Activated CD4-positive, CD25-positive, alpha-beta regulatory T cell treated with anti-CD3 and anti-CD28 coated beads, Interleukin-2, amount 50 U/mL, for 24 hours (primary cell): ENCODE results near the gene CCDC85C.

Experiments
- ATAC-seq, 2 donors: fragments of 150-1000 bp; cut with Tn5 transposase; one replicate each; pipeline ENCODE4 v1.10.0; 2021; ENCODE audit warnings: mild to moderate bottlenecking in 1 of 2, moderate library complexity in 1 of 2

CCDC85C gene

DNA sequence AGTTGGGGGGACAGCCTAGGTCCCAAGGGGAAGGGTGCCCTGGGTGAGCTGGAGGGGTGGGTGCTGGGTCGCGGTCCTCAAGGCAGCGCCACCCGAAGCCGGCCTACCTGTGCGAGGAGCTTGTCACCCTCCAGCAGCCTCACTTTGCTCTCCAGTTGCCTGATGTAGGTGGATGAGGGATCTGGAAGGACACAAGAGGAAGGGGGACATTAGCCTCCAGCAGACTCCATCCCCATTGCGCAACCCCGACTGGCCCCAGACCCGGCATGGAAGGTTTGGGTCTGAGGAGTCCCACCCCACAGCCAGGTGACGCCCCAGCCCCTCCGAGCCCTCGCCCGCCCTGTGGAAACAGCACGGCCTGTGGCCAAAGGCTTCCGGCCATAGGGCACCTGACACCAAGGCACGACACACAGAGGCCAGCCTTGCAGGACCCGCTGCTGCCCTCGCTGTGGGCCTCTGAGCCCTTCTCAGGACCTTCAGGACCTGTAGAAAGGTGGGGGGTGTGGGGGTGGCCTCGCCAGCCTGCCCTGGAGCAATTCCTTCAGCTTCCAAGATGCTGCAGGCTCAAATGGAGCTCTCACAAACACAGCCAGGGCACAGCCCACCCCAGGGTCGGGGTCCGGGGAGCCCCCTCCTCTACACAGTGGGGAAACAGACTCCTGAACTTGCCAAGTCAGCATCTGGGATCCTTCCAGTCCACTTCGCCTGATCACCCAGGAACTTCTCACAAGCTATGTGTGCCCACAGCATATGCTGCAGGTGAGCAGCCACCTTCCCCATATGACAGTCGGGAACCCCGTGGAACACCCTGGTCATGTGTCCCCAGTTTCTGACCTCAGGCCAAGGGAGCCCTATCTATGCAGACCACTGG is 67.9 kb downstream of the CCDC85C start:
- ATAC-seq = no peak

DNA sequence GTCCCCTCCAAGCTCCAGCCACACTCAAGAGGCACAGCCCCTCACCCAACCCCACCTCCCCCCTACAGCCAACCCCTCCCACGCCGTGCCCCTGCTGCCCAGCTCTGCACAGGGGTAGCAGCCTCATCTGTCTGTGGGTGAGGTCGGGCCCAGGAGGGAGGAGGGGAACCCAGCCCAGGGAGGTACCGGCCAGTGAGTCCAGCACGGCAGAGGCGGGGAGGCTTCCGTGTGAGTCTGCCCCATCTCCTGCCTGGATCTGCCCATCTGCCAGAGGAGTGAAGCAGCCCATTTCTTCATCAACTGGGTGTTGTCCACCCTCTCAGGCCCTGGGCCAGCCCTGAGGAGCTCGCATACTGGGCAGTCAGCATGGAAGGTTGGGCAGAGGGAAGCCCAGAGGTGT is 68.6 kb downstream of the CCDC85C start:
- ATAC-seq = no peak

DNA sequence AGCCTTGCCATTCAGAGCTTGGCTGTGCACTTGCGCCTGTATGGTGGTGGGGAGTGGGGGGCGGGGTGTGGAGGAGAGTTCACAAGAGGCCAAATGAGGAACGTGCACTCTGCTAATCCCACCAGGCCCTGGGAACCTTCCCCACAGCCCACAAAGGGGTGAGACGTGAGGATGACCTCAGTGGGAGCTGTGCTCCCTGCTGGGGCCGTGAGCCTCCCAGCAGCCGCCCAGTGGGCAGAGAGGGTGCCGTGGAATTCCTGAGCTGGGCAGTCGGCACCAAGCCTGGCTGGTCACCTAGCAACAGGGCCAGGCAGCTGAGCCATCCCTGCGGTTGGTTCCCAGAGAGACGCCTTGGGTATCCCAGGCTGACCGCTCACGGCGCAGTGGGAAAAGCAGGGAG is 69.1 kb downstream of the CCDC85C start:
- ATAC-seq = no peak

DNA sequence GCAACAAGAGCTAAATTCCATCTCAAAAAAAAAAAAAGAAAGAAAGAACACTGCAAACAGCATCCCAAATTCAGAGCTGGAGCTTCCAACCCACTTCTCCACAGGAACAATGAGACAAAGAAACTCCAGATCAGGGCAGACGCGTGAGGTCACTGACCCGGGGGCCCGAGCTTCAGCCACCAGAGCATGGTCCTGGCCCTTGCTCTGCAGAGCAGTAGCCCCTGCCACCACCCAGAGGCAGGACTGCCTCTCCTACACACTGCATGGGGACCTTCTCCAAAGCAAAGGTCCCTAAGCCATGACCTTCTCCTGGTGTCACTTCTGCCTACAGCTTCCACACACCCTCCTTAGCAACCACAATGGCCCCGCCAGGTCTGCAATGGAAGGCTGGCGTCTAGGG is 69.7 kb downstream of the CCDC85C start:
- ATAC-seq = no peak

DNA sequence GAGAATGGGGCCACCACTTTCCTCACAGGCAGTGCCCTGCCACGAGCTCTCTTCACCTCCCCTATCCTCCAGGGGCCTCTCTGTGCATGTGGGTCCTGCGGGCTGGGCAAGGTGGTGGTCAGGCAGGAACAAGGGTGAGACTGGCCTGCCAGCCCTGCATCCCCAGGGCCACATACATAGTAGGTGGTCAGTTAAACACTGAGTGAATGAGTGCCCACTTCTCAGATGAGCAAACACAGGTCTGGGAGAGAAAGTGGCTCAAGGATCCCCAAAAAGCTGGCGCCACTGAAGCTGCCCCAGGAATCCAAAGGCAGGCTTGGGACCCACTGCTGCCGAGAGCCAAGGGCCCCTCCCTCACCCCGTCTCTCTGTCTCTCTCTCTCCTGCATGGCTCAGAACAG is 71.7 kb downstream of the CCDC85C start:
- no peak for ATAC-seq

DNA sequence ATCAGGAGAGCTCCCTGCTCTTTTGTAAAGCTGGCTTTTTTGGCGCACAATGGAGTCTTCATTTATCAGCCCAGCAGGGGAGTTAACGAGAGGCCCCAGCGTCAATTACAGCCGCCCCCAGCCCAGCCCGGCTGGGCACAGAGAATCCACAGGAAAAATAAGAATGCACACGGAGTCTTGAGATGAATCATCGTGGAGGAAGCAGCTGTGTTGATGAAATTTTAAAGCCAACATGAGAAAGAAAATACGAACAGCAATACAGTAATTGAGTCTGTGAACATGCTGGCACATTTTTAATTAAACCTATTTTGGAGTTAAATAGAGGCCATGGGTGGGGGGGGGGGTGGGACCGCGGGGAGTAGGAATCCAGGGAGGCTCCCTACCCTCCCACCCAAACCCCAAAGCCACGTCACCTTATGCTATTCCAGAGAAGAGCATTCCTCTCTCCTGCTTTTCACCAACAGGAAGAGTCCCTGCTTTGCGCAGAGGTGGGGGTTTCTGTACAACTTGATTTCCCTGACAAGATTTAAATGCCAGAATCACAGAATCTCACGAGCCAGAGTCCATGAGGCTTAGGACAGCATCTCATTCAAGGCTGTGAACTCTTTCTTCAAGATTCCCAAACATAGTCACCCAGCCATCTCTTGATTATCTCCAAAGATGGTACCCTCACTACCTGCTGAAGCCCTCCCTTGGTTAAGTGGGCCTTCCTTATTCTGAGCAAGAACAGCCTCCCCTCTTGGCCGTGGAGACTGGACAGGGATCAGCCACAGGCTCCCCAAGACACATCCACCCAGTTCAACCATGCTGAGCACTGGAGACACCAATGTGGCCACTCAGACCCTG is 72.5 kb downstream of the CCDC85C start:
- no peak for ATAC-seq

DNA sequence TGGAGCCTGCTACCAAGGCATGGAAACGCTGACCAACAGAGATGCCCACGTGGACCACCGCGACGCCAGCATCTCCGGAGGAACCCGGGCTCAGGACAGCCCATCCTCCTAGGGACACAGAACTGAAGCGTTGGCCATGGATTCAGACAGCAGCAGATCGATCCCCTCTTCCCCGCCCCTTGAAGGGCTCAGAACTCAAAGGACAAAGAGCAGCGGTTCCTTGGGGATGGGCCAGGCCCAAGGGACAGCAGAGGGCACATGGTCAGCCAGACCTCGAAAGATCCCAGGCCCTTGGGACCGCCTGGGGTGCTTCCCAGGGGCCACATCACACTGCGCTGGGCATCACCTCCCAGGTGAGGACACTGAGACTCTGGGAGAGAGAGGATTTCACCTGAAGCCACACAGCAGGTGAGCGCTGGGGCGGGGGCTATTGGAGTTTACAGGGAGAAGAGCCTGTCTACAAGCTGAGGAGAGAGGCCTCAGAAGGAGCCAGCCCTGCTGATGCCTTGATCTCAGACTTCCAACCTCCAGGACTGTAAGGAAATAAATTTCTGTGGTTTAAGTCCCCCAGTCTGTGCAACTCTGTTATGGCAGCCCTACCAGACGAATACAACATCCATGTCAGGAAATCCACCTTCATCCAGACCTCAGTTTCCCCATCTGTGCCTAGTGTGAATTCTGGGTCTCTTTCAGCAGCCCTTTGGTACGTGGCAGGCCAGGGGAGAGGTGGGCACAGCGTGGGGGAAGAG is 73.4 kb downstream of the CCDC85C start:
- no peak for ATAC-seq

DNA sequence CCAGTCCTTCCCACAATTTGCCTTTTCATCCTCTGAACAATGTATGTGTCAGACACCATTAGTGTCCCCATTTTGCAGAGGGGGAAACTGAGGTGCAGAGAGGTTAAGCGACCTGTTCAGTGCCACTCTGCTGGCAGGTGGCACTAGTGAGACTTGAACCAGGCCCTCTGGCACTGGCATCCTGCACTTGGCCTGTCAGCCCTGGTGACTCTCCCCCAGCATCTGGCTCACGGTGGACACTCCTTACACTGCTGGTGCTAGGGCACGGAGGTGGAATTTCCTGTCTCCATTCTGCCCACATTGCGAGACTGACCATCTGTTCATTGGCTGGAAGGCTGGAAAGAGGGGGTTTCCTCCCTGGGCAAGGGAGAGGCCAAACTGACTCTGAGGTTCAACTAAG is 74.1 kb downstream of the CCDC85C start:
- ATAC-seq = no peak

DNA sequence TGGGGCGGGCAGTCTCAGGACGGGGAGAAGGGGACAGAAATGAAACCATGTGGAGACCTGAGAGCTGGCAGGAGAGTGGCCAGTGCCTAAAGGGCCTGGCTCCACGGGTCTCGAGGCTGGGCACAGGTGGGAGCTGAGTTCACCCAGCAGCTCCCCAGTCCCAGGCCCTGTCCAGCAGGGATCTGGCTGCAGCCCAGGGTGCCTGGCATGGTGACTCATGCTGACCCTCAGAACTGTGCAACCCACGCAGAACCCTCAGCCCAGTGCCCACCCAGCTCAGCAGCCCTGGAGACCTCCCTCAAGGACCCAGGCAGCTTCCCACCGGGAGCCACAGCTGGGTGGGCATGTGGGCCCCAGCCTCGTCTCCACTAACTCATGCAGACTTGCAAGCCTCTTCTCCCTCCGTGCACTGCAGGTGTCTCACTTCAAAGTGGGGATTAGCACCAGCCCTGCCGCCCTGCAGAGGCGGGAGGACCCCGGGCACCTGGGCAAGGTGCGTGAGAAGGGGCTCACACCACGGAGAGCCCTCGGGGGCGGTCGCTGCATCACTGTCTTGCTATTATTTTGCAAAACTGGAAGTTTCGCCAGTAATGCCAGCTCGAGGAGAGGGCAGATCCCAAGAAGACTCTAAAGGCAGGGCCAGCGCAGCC is 76.5 kb downstream of the CCDC85C start:
- no peak for ATAC-seq

DNA sequence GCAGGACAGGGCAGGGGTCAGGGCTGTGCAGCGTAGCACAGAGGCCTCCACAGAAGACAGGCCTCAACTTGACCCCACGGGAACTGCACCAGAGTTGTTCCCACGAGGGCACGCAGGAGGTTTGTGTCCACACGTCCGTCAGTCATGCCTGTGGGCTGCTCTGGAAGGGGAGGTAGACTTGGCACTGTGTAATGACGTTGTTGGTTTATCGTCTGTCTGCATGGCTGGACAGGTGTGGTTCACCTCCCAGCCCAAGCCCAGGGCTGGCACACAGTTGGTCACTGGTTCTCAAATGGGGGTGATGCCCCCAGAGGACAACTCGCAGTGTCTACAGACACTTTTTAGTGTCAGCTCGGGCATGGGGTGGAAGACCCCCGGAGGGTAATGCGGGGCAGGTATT is 77.0 kb downstream of the CCDC85C start:
- no peak for ATAC-seq

DNA sequence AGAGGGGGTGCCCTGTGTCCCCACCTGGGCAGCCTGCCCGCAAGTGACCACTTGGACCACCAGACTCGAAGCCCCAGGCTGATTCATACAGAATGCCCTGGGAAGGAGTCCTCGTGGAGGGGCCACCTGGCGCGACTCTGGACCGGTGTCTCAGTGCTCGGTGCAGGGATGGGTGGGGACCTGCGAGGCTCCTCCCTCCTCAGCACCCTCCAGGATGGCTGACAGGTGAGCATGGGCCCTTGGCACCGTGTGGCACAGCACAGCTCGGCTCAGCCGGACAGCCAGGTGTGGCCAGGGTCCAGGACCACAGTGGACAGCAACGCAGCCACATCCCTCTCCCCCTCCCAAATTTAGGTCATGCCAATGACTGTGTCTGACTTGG is 78.3 kb downstream of the CCDC85C start:
- ATAC-seq = no peak

DNA sequence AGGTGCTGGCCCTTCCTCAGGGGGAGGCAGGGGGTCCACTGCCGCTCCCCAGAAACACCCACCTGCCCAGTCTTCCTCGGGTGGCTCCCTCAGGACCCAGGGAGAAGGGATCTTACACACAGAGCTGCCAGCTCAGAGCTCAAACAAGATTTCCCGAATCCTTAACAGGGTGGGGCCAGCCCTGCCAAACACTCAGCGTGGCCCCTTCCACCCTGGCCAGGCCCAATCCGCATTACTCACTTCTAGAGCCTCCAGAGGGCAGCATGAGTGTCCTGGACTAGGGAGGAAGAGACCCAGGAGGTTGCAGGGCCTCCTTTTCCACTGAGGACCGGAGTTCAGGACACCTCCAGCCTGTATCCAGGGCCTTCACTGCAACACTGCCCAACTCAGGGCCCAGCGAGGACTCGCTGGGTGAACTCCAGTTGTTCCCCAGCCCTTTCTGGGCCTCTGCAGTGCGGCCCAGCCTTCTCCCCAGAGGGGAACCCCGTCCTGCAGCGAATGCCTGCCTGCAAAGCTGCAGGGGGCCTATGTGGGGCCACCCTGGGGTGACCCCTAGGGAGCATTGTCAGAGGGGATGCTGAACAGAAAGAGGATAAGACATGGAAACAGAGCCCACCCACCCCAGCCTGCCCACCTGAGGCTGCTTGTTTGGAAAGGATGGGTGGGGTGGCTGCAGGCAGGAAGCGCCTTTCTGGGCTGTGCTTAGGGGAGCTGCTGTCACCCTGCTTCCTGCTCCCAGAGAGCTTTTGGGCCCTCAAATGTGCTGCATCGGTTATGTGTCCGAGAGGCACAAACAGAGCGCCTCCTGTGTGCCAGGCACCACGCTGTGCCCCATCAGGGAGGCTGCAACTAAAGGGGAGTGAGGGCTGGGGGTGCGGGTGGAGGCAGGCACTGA is 79.0 kb downstream of the CCDC85C start:
- ATAC-seq = peak; percentile 21 to 26

DNA sequence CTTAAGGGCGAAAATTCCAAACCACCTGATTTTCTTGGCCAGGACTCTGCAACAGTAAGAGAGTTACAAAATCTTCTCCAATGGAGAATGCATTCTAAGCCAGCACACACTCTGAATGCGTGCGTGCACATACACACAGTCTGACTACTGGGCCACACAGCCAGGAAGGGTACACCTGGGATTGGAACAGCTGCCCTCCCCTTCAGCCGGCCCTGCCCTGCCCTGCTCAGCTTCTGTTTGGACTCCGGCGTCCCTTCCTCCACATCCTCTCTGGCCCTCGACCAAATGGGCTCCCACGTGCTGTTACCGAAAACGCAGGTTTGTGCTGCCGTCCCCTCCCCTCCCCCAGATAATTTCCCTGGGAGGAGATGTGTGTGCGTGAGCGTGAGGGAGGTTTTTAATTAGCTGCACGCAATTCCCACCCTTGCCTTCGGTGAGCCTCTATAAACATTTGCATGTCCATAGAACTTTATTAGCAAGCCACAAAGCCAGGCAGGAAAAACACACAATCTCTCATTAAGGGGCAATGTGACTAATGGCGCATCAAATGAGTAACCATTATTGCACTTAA is 79.8 kb downstream of the CCDC85C start:
- no peak for ATAC-seq

DNA sequence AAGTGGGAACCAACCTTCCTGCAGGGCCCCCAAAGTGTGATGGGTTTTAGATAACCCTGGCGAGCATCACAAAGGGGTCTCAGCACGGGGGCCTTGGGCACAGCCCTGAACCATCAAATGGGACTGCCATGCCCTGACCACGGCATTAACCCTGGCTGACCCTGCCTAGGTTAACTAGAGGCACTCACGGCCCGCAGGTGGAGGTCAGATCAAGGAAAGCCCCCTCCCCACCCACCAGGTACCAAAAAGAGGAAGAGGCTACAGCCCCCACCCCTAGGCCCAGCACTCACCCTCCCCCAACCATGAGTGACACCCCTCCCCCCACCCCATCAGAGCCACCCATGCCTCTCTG is 80.3 kb downstream of the CCDC85C start:
- no peak for ATAC-seq

DNA sequence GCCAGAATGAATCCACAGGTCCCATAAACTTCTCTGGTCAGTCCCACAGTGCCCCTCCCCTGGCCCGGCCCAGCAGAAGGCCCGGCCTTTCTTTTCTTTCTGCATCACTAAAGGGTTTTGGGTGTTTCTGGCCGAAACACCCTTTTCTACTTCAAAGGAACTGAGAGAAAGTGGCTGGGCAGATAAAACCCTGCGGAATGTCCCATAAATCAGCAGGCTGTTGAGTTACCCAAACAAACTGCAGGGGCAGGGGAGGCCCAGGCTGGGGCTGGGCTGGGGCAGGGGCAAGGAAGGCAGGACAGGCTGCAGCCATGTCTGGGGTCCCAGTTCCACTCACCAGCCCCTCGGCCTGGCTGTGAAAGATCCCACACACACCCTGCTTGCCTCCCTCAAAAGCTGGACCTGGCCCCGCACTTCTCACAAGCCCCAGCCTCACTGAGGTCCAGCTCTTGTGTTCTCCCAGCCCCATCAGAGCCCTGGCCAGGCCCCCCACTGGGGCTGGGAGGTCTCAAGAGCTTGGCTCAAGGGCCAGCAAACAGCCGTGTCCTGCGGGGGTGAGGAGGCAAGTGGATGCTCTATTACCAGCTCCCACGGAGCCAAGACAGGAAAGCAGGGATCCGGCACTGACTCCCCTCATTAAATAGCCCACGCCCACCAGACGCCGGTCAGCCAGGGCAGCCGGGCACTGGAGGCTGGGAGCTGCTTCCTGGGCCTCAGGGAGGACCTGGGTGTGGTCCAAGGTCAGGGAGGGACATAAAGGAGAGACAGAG is 80.9 kb downstream of the CCDC85C start:
- ATAC-seq = no peak

DNA sequence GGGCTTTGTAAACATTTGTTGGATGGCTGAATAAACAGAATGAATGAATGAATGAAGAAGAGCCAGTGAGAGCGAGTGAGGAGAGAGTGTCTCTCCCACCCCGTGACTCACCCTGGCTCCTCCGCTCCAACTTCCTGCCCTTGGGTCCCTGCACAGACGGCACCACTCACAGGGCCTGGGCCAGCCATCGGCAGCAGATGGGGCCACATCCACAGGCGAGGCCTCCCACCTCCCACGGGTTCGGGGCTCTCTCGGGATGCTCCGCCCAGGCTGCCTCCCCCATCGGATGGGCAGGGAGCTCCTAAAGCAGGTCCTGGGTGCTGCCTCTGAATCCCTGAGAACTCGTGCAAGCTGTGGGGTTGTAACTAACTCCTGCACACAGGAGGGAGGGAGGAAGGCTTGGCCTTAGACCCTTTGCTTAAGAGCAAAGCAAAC is 81.5 kb downstream of the CCDC85C start:
- ATAC-seq = no peak

DNA sequence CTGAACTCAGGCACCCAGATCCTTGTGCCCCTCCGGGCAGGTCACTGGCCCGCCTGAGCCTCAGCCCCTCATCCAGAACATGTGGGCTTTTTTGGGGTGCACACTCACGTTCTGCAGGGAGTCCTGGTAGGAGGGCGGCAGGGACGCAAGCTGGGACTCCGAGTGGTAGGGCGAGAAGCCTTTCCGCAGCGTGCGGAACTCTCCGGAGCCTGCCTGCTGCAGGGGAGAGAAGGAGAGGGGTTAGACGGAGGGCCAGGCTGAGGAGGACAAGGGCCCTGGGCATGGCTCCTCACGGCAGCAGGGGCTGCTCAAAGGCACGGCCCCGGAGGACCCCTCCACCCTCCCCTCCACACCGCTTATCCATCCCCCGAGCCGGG is 82.0 kb downstream of the CCDC85C start:
- no peak for ATAC-seq

DNA sequence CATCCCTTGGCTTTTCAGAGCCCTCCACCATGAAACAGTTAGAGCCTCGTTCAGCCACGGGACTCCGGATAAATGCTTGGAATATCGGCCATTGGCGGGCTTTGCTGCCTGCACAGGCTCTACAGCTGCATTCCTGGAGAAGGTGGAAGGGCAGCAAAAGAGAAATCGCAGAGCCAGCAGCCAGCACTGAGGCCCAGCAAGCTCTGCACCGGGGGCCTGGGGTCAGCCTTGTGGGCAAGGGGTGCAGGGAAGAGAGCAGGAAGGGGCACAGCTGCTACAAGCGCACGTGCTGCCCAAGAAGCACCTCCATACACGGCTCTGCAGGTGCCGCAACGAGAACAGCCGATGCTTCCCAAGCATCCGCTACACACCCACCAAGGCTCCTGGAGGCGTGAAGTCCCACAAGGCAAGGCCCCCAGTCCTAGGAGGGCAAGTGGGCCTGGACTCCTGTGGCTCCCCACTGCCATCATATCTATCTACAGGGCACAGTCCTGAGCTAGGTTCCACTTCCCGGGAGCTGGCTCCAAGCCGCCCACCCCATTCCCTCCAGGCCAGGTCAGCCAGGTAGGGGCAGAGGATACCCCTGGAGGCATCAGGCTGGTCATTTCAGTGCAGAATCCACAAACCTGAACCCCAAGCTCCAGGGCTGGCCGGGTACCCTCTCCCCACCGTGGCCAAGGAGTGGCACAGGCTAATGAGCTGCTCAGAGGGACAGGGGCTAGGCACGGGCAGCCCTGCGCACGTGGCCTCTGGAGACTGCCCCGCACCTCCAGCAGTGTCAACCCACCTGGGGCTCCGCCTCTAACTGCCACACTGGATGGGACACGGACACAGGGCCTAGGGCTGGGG is 82.6 kb downstream of the CCDC85C start:
- no peak for ATAC-seq

DNA sequence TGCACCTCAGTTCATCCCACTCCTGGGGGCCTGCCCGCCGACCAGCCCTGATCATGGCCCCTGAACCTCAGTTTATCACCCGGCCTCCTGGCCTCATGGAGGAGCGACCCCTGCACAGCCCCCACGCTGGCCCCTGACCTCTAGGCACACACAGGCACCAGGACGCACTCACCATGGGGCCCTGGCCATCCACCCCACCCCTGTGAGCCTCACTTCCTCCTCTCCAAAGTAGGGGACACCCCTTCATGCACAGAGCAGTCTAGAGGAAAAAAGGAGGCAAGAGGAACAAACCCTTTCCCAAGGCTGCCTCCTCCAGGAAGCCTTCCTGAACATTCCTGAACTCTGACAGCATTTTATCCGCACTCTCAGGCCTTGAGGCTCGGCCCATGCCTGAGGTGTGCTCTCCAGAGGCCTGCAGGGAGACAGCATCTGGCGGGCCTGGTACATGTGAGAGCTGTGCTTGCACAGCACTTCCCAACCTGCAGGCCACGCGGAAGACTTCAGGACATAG is 83.4 kb downstream of the CCDC85C start:
- no peak for ATAC-seq
